GM12878 (cell line): ENCODE results near the gene OSBP. TPM values are rescaled to one million over a fixed set of nuclear protein-coding genes. Genes with fewer than 3 reads are reported as not detected.

Experiments used
- ATAC-seq: fragments of 200-7000 bp; cut with Tn5 transposase; 3 replicates; pipeline ENCODE4 v1.9.1; 2020; ENCODE audit warnings: mild to moderate bottlenecking, moderate library complexity
- BruUV-seq: library from RNA; stranded (reverse); fragments of 400-500 nt; replicated peaks from 2 replicates; lab custom pipeline; 2021; lab: Mats Ljungman, UMichigan
- CTCF ChIA-PET: fragments of 300-600 bp; sonication (Branson Sonifier 250); formaldehyde crosslinking; extraction: SDS; loops from one replicate; lab custom pipeline; 2021; ENCODE audit warnings: inconsistent platforms; lab: Yijun Ruan, JAX
- POLR2A ChIA-PET: fragments of 350-600 bp; formaldehyde crosslinking; extraction: SDS; loops from one replicate; lab custom pipeline; 2021; ENCODE audit warnings: inconsistent platforms; lab: Charles Lee
- RAD21 ChIA-PET: fragments of 300-600 bp; sonication (Branson Sonifier 250); formaldehyde crosslinking; loops from one replicate; lab custom pipeline; 2023; ENCODE audit warnings: antibody characterized with exemption; ENCODE audit not compliant: unreplicated experiment; lab: Charles Lee
- SMC1A ChIA-PET: fragments of 300-600 bp; sonication (Branson Sonifier 250); formaldehyde crosslinking; loops from one replicate; lab custom pipeline; 2023; ENCODE audit not compliant: unreplicated experiment, uncharacterized antibody; lab: Charles Lee
- DNase-seq: peaks from one replicate; pipeline ENCODE4 v3.0.0-alpha.2; 2011; ENCODE audit warnings: low read depth, low spot score
- FAIRE-seq: peaks from 3 replicates; lab custom pipeline; 2011; peaks lifted over from hg19 to GRCh38; lab: Jason Lieb, UNC
- H2AFZ ChIP-seq: 2 replicates; pipeline ENCODE4 v1.6.0; 2011; ENCODE audit warnings: low read depth, low read length, control low read depth; ENCODE audit not compliant: control insufficient read depth
- H3K27ac ChIP-seq: 2 replicates; pipeline ENCODE4 v1.5.1; 2011; ENCODE audit warnings: control low read depth; ENCODE audit not compliant: control insufficient read depth, insufficient read depth
- H3K27me3 ChIP-seq, 2 experiments: replicated peaks in 1 of 2; 2 replicates each; pipeline versions ENCODE4 v1.6.0 to v1.6.1; 2011; ENCODE audit warnings: low read length in 1 of 2; ENCODE audit not compliant: control insufficient read depth in 2 of 2, insufficient read depth in 2 of 2
- H3K36me3 ChIP-seq, 2 experiments: 2 replicates each; pipeline ENCODE4 v1.5.1; 2011; ENCODE audit warnings: low read length in 1 of 2; ENCODE audit not compliant: control insufficient read depth in 2 of 2, insufficient read depth in 2 of 2
- H3K4me1 ChIP-seq: 2 replicates; pipeline ENCODE4 v1.6.1; 2011; ENCODE audit warnings: mild to moderate bottlenecking, low read length, moderate library complexity, mixed read lengths; ENCODE audit not compliant: control insufficient read depth, insufficient read depth
- H3K4me2 ChIP-seq: 2 replicates; pipeline ENCODE4 v1.6.0; 2011; ENCODE audit warnings: control low read depth; ENCODE audit not compliant: control insufficient read depth, insufficient read depth
- H3K4me3 ChIP-seq: fragments of 200-600 bp; sonication (generic); 2 replicates; pipeline ENCODE4 v1.5.1; 2016
- H3K79me2 ChIP-seq: 2 replicates; pipeline ENCODE4 v1.6.0; 2011; ENCODE audit warnings: low read length; ENCODE audit not compliant: control insufficient read depth, insufficient read depth
- H3K9ac ChIP-seq: 2 replicates; pipeline ENCODE4 v1.8.0; 2011; ENCODE audit warnings: low read length, control low read depth, mixed read lengths; ENCODE audit not compliant: control insufficient read depth, insufficient read depth
- H3K9me3 ChIP-seq: replicated peaks from 3 replicates; pipeline ENCODE4 v1.5.1; 2011; ENCODE audit warnings: mild to moderate bottlenecking, low read length; ENCODE audit not compliant: control insufficient read depth, insufficient read depth
- H4K20me1 ChIP-seq: 2 replicates; pipeline ENCODE4 v1.6.0; 2011; ENCODE audit not compliant: control insufficient read depth, insufficient read depth
- BMI1 ChIP-seq: fragments of 450-650 bp; IDR thresholded peaks from 2 replicates; pipeline ENCODE4 v1.6.1; 2016; ENCODE audit warnings: mild to moderate bottlenecking, moderate library complexity, borderline replicate concordance
- FOXM1 ChIP-seq: IDR thresholded peaks from 2 replicates; pipeline ENCODE4 v1.6.1; 2012; ENCODE audit warnings: low read depth, mild to moderate bottlenecking, inconsistent platforms, low read length, moderate library complexity
- KLF5 ChIP-seq: fragments of 450-650 bp; IDR thresholded peaks from 2 replicates; pipeline ENCODE4 v1.6.1; 2014; ENCODE audit warnings: mild to moderate bottlenecking; ENCODE audit not compliant: partially characterized antibody
- MEF2A ChIP-seq: IDR thresholded peaks from 2 replicates; pipeline ENCODE4 v1.6.1; 2011; ENCODE audit warnings: low read depth, mild to moderate bottlenecking, low read length, moderate library complexity; ENCODE audit not compliant: insufficient read depth
- NRF1 ChIP-seq: conservative IDR thresholded peaks from 2 replicates; pipeline ENCODE4 v1.6.1; 2011; ENCODE audit warnings: mild to moderate bottlenecking, low read depth, low read length, improper control_type of control experiment
- PKNOX1 ChIP-seq: fragments of 450-650 bp; IDR thresholded peaks from 2 replicates; pipeline ENCODE4 v1.6.1; 2016; ENCODE audit warnings: mild to moderate bottlenecking
- STAT3 ChIP-seq: IDR thresholded peaks from 2 replicates; pipeline ENCODE4 v1.6.1; 2011; ENCODE audit warnings: low read depth, low read length, improper control_type of control experiment
- TCF7 ChIP-seq: IDR thresholded peaks from 2 replicates; pipeline ENCODE4 v1.6.1; 2014; ENCODE audit warnings: antibody characterized with exemption, borderline replicate concordance
- ZBTB40 ChIP-seq: fragments of 450-650 bp; IDR thresholded peaks from 2 replicates; pipeline ENCODE4 v1.6.1; 2016; ENCODE audit warnings: mild to moderate bottlenecking, moderate library complexity, borderline replicate concordance
- ZNF24 ChIP-seq: fragments of 450-650 bp; IDR thresholded peaks from 2 replicates; pipeline ENCODE4 v1.6.1; 2017; ENCODE audit warnings: antibody characterized with exemption, mild to moderate bottlenecking
- WGBS: methylation state at CpG from one replicate; pipeline ENCODE4 v1.1.6; 2016; ENCODE audit warnings: low lambda C conversion rate; ENCODE audit not compliant: insufficient replicate concordance, insufficient coverage; ENCODE audit errors: missing lambda C conversion rate; 5-methylcytosine and 5-hydroxymethylcytosine counted together
- in situ Hi-C: fragments of 300-500 bp; cut with MboI; formaldehyde crosslinking; loops from 9 replicates; pipeline ENCODE4 v1.14.3; 2018; ENCODE audit warnings: mixed read lengths
- intact Hi-C: fragments of 100-400 bp; cut with micrococcal nuclease; formaldehyde crosslinking; loops from one replicate; pipeline ENCODE4 v1.14.2; 2022; ENCODE audit not compliant: unreplicated experiment
- polyA plus RNA-seq, 11 experiments: library from polyadenylated mRNA; depleted of rRNA in 4 of 11; unstranded in 6 of 11; stranded (reverse) in 5 of 11; fragments of >200 nt; fragmentation: Nextera tagmentation in 4 of 11; fragmentation: Illumina TruSeq in 1 of 11; extraction: Ambion mirVana in 4 of 11; extraction: Trizol in 1 of 11; gene quantifications; 1 replicate in 1 of 11; 2 replicates in 10 of 11; pipeline versions ENCODE4 v1.2.1 to v1.2.3, GENCODE V29; 2011 to 2016; ENCODE audit warnings: inconsistent platforms in 2 of 11, missing spikeins in 2 of 11, low read depth in 1 of 11
- total RNA-seq, 4 experiments: library from RNA; depleted of rRNA in 3 of 4; stranded (reverse); fragments of >200 nt in 3 of 4; fragmentation: Illumina TruSeq in 1 of 4; extraction: Trizol in 1 of 4; gene quantifications; 2 replicates each; pipeline versions ENCODE4 v1.2.1 to v1.2.3, GENCODE V29; 2013 to 2021

Gene OSBP
- total and polyA plus RNA-seq, 10 of the 15 experiments (the other 5 are each of a cell fraction or from before 2014, with no cell fraction given), result 5.9 to 41.2 (median 21.7) TPM

GRCh38 chr11:59641156-59641555 is 25.6 kb upstream of the OSBP start:
- no peak overlapping the region for H2AFZ ChIP-seq
- no peaks in the 10 kb centered on the region for H3K79me2 ChIP-seq
- 98% methylated on average over 3 of the region's 3 CpGs for WGBS
- no peaks in the 10 kb centered on the region for H4K20me1 ChIP-seq
- H3K9ac ChIP-seq, result no peak overlapping the region
- peaks cover 20 to 26% of the 10 kb centered on the region in 2 experiments for H3K36me3 ChIP-seq
- no peaks in the 10 kb centered on the region for H3K9me3 ChIP-seq
- H3K27me3 ChIP-seq, result no peaks in the 10 kb centered on the region
- in situ Hi-C loops, result no loop called here
- POLR2A ChIA-PET, result no interaction called here
- no TSS peak for BruUV-seq
- RAD21 ChIA-PET, result no interaction called here
- no peak overlapping the region for H3K27ac ChIP-seq
- ATAC-seq, result no peak
- DNase-seq, result no peak
- CTCF ChIA-PET, result no interaction called here
- no peak for FAIRE-seq
- H3K4me1 ChIP-seq, result no peaks in the 10 kb centered on the region
- SMC1A ChIA-PET, result no interaction called here
- no peak overlapping the region for H3K4me2 ChIP-seq
- intact Hi-C loops, result no loop called here
- H3K4me3 ChIP-seq, result no peak overlapping the region
- no peak for TF ChIP-seq PKNOX1

DNA sequence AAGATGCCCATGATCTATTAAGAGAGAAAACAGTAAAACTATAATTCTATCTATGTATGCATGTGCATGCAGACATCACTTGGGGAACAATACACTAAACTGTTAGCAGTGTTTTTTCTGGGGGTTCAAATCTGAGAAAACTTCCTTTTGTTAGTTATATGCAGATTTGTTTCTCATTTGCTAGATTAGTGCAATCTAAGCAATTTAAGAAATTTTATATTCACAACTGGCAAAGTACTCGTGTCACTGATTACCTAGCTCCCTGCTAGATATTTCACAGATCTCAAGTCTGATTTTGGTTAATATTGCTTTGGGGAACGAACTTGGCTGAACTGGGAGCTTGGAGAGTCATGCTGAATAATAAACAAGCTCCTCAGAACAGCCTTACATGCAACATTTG is 14.9 kb upstream of the OSBP start:
- H3K4me3 ChIP-seq, result no peak overlapping the region
- ATAC-seq (no peak), FAIRE-seq (no peak), DNase-seq (no peak)
- intact Hi-C loops (no loop called here), in situ Hi-C loops (no loop called here)
- SMC1A ChIA-PET, result interaction anchor here (1.4 kb wide), 2 partner anchors 14 to 18 kb away, joined by 3 to 6 read pairs; no protein-coding TSS in a partner anchor
- POLR2A ChIA-PET, result interaction anchor here (1.0 kb wide), 1 partner anchor 14 kb away, joined by 3 read pairs; no protein-coding TSS in a partner anchor
- no peaks in the 10 kb centered on the region for H3K79me2 ChIP-seq
- no peaks in the 10 kb centered on the region for H3K27me3 ChIP-seq
- no peak overlapping the region for H2AFZ ChIP-seq
- no peaks in the 10 kb centered on the region for H3K36me3 ChIP-seq
- CTCF ChIA-PET, result no interaction called here
- H3K27ac ChIP-seq, result no peak overlapping the region
- RAD21 ChIA-PET, result no interaction called here
- no peaks in the 10 kb centered on the region for H3K4me1 ChIP-seq
- no peak for TF ChIP-seq ZBTB40
- TF ChIP-seq STAT3, result no peak
- no peak for TF ChIP-seq NRF1
- no peak for TF ChIP-seq KLF5
- TF ChIP-seq MEF2A, result no peak
- no peak for TF ChIP-seq FOXM1
- TF ChIP-seq BMI1, result no peak
- no peak for TF ChIP-seq ZNF24
- TF ChIP-seq TCF7, result no peak
- no peaks in the 10 kb centered on the region for H3K9me3 ChIP-seq
- no TSS peak for BruUV-seq
- 98% methylated on average over 2 of the region's 2 CpGs for WGBS
- H4K20me1 ChIP-seq, result no peaks in the 10 kb centered on the region
- H3K9ac ChIP-seq, result no peak overlapping the region
- H3K4me2 ChIP-seq, result no peak overlapping the region
